Medulla oblongata (tissue), 1 donor: ENCODE measurements around the gene WDR7.
"Not testable (repeated sequence)": the region's sequence is repeated elsewhere in the genome, so short reads cannot be mapped to it uniquely, and the experiment has no call there.

Source experiments
- DNase-seq: peaks from one replicate; pipeline ENCODE4 v3.0.0-alpha.2; 2015; ENCODE audit errors: extremely low spot score

WDR7 gene

DNA sequence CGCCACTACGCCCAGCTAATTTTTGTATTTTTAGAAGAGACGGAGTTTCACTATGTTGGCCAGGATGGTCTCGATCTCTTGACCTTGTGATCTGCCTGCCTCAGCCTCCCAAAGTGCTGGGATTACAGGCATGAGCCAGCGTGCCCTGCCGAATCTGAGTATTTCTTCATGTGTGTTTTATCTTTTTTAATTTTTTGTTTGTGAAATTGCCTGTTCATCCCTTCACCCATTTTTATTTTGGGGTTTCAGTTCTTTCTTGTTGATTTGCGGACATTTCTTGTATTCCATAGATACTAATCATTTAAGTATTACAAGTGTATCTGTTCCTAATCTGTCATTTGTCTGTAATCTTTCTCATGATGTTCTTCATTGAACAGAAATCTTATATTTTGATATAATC, 3.1 kb downstream of the WDR7 start:
- not testable (repeated sequence) for DNase-seq

DNA sequence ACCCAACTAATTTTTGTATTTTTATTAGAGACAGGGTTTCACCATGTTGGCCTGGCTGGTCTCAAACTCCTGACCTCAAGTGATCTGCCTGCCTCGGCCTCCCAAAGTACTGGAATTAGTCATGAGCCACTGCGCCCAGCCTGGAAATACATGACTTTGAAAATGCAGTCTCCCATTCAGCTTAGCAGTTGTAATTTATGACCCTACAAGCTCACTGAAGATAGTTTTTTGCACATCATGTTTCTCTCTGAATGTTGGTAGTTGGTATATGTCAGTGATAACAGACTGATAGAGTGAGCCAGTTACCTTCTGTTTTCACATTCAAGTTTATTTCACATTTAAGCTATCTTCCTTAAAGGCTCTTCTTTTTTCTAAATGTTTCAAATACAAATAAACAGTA, 7.1 kb downstream of the WDR7 start:
- DNase-seq, result no peak

DNA sequence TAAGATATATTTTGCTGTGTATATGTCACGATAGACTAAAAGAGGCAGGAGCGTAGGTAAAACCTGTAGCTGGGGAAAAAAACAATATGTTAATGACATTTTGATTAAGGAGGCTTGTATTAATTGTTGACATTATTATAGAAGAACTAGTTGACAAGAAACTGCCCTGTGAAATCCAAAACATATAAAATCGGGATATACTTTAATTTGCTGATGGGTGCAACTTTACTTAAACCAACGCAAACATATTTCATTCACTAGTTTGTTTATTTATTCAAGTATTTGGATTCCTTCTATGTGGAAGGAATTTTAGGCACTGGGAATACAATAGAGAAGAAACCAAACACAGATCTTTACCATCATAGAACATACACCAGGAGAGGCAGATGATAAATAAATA, 8.0 kb downstream of the WDR7 start:
- DNase-seq, result no peak

DNA sequence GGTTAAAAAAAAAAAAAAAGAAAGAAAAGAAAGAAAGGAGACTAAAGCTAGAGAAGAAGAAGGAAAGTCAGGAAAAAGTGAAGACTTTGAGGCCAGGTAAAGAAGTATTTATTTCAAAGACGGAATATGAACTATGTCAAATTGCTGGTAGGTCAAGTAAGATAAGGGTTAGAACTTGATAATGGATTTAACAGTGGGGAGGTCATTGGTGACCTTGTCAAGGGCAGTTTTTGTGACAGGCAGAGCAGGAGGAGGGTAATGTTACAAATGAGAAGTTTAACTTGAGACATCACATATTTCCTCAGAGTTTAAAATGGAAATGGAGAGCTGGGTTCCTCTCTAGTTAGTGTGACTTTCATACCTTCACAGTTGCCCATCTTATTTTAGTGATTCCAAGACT, 9.5 kb downstream of the WDR7 start:
- DNase-seq, result no peak

DNA sequence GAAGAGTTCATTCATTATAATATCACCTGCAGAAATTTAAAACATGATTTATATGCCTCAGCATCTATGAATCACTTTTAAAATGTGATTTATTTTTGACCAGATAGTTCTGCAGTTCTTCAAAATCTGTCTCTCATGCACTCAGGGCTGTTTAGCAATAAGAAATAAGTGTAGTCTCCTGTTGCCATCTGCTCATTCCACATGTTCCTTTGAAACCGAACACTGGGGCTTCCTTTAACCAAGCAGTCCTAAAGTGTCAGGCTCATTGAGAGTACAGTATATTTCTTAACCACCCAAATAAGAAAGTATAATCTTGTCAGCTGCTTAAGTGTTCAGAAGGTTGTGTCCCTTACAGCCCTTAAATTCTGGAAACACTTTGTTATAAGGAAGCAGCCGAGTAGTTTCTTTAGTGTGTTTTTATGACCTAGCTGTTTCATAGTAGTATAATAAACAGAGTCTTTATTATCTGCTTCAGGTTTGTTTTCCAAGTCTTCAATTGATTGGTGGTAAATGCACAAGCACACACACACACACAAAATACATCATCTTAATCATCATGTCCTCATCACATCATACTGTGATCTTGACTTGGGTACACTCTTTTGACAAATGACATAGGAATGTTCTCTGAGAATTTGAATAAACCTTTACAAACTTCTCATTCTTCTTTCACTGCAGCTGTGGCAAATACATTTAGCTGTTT, 10.4 kb downstream of the WDR7 start:
- DNase-seq, result no peak

DNA sequence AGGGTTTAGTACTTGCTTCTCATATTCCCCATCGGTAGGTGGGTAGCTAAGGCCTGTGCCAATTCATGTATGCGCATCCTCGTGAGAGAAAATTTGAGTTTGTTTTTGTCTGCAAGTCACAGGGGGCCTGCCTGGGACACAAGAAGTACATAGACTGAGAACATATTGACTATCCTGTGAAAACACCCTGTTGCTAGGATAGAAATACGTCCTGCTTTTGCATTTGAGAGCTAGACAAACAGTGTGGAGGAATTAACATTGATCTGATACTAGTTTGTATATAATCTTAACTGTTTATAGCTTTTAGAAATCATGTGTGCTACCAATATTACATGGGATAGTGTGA, 10.9 kb downstream of the WDR7 start:
- DNase-seq, result no peak

DNA sequence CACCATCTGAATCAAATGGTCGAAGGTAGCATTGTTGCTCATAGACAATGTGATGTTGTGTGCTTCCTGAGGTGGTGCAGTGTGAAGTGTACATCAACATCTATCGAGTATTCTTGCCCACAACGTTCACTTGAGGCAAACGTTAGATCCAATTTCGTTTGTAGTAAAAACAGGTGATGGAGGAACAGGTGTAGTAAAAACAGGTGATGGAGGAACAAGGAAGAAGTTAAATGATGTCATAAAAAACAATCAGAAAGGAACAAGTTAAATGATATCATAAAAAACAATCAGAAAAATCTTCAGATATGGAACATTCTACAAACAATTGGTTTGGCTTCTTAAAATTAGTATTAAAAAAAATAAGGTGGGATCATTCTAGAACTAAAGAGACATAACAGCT, 11.3 kb downstream of the WDR7 start:
- no peak for DNase-seq

DNA sequence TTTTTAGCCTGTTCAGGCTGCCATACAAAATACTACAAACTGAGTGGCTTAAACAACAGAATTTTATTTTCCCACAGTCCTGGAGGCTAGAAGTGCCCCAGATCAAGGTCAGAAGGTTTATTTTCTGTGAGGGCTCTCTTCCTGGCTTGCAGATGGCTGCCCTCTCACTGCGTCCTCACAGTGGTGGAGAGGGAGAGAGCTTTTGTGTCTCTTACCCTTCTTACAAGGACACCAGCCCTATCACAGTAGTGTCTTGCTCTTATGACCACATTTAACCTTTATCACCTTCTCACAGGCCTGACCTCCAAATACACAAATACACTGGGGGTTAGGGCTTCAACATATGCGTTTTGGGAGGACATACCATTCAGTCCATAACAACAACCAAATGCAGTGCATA, 11.7 kb downstream of the WDR7 start:
- DNase-seq, result no peak

DNA sequence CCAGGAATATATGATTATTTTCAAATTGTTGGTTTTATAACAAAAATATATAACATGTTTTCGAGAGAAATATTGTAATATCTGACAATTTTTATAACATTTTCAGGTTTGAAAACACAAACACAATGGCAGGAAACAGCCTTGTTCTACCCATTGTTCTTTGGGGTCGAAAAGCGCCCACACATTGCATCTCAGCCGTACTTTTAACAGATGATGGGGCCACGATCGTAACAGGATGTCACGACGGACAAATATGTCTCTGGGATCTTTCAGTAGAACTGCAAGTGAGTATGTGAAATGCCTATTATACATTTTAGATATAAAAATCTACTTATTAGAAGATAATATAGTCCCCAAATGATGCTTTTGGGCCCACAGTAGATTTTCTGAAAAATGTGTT, 21.2 kb downstream of the WDR7 start:
- no peak for DNase-seq

DNA sequence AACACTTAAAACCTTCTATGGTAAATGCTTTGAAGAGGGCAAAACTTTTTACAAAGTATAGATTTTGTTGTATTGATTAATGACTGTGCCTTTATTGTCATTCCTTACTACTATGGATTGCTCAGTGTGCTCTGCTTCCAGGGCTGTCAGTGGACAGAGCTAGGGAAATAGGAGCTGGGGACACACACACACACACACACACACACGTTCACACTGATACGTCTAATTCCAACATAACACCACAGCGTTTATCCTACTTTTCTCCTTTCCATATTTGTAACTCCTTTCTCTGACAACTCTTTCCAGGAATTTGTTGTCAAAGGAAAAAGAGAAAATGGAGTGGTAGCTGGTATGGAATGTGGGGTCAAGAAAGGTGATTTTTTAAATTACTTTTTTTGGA, 21.8 kb downstream of the WDR7 start:
- DNase-seq, result no peak

DNA sequence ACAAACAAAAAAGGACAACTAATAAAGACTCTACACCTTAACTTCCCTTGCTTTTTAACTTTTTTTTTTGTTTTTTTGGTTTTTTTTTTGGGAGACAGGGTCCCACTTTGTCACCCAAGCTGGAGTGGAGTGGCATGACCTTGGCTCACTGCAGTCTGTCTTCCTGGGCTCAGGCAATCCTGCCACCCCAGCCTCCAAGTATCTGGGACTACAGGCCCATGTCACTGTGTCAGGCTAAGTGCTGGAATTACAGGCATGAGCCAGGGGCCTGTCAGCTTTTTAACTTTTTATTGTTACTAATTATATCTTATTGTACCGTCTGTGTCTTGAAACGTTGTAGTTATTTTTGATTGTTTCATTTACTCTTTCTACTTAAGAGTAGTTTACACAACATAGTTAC, 25.5 kb downstream of the WDR7 start:
- DNase-seq, result no peak

DNA sequence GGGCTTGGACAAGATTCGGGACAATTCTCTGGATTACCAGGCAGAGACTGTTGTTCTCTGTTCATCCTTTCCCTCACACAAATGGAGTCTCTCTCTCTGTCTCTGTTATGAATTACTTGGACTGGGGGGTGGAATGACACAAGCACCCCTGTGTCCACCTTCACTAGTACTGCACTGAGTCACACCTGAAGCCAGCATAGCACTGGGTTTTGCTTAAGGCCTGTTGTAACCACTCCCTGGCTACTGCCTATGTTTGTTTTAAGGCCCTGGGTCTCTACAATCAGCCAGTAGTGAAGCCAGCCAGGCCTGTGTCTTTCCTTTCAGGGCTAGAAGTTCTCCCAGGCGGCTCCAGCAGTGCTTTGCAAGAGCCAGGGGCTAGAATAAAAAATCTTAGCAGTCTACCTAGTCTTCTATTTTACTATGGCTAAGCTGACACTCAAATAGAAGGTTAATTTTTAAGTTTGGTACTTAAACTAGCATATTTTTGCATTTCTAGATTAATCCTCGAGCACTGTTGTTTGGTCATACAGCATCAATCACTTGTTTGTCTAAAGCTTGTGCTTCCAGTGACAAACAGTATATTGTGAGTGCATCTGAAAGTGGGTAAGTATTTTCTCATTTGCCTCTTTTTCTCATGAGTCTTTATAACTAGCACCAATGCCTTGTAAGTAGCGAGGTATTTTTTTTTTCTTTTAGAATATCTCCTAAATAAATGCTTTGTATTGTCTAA, 27.8 kb downstream of the WDR7 start:
- DNase-seq, result peak; percentile 63

DNA sequence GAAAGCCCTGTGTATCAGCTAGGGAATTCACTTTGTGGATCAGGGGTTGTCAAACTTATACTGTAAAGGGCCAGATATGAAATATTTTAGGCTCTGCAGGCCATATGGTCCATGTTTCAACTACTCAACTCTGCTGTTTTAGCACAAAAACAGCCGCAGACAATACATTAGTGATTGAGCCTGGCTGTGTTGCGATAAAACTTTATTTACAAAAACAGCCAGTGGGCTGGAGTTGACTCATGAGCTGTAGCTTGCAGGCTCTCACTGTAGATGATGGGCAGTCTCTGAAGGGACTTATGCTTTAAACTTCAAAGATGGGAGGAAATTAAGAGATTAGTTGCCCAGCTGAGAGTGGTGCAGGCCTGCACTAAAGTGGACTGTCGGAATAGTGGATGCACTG, 33.1 kb downstream of the WDR7 start:
- DNase-seq, result no peak

DNA sequence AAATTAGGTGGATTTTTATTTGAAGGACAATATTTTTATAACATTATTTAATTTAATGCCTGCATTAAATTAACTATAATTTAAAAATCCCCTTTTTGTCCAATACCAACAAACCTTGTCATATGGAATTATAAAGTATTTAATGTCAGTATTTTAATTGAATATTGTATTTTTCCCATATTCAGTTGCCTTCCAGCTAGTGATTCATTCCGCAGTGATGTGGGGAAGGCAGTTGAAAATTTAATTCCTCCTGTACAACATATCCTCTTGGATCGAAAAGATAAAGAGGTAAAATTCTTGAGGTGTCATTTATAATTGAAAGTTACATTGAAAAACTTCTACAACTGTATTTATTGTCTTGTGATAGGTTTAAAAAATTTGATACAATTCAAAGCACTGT, 40.4 kb downstream of the WDR7 start:
- no peak for DNase-seq

DNA sequence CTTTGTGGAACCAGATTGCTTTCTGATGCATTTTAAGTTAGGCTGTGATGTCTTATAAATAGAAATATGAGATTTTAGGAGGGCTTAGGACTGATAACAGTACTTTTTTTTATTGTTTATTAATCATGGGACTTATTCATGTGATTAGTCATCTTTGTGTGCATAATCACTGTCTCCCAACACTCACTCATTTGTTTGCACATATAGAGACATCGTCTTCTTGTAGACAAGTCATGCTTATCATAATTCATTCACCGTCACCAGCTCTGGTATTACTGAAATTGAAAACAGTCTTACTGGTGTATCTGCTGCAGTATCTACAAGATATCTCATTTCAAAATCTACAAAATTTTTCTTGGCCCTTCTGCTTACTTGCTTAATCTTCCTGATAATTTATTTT, 45.8 kb downstream of the WDR7 start:
- DNase-seq, result no peak

DNA sequence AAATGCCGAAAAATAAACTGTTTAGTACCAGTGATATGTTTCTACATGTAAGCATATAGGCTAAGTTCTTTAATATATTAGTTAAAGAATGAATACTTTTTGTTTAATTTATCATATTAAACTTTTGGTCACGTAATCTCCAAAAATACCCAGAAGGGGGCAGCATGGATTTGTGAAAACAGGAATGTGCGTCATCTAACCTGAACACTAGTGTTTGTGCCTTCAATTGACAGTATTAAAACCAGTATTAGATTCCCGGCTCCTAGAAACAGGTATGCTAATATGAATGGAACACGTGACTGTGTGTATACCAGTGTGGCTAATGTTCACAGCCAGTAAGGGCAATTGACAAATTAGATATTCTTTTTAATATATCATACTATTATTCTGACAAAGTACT, 51.8 kb downstream of the WDR7 start:
- DNase-seq, result peak; percentile 63

DNA sequence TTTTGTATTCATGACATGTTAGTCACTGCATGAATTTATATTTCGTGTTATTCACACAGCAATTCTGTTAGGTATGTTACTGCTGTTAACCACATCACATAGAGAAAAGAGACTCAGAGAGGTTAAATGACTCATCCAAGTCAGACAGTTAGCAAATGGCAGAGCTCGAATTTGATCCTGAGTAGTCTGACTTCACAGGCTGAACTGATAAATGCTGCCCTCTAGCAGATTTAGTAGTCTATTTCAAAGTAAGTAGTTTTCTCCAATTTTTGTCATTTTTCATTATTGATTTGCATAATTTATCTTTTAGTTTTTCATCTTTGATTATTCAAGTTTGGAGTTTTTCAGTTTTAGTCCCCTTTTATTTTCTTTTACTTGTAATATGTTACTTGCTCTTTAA, 58.3 kb downstream of the WDR7 start:
- DNase-seq, result peak; percentile 12

DNA sequence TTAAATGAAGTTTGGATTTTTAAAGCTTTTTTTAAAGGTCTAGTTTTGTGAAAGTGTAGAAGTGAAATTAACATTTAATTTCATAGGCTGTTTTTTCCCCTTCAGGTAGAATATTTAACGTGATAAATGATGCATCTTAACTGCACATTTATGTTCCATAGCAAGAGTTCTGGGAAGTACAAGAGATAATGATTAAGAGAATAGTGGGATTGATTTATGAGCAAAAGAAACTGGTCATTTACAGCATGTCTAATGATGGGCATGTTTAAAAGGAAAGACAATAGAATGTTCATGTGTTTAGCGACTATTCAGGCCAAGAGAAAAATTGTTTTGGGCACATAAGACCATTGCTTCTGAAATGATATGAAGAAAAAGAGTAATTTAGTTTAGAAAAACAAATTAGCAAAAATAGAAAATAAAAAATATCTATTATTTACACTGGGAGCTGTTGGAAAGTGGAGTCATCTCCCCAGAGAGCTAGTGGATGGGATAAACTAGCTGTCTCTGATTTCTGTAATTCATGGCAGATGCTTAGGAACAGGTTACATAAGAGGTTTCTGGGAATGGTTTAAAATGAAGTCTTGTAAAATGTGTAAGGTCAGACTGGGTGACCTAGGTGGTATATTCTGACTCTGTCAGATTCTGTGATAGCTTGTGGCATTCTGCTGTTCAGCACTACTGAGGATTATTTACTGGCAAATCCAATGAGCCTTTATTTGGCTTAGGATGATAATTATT, 60.7 kb downstream of the WDR7 start:
- no peak for DNase-seq

DNA sequence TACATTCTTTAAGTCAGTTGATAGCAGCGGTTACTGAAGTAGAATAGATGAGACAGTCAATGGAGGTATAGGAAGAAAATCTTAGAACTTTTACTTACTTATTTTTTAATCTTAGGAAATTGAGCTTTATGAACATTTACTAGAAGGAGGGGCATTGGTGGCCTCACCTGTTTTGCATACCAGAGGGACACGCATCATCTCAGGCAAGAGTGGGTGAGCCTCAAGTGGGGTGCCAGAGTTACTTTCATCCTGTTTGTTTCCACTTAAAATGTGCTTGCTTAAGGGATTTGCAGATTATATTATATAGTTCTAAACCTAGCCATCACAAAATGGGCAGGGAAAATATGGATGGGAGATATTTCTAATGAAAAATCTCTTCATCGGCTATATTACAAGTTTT, 61.6 kb downstream of the WDR7 start:
- no peak for DNase-seq

DNA sequence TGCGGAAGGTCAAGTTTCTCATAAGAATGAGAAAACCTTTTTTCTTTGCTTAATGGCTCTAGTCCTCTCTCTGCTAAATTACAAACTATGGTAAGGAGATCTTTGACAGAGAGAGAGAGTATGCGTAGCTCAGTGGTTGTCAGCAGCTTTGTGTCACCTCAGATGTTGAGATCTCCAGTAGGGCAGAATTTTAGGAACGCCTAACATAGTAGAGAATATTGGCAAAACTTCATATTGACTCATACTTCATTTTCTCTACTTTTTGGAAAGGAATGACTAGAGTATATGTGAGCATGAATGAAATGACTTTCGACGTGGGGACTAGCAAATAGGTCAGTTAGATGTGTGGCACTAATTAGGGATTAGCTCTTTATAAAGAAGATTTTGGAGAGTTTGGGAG, 64.0 kb downstream of the WDR7 start:
- no peak for DNase-seq

DNA sequence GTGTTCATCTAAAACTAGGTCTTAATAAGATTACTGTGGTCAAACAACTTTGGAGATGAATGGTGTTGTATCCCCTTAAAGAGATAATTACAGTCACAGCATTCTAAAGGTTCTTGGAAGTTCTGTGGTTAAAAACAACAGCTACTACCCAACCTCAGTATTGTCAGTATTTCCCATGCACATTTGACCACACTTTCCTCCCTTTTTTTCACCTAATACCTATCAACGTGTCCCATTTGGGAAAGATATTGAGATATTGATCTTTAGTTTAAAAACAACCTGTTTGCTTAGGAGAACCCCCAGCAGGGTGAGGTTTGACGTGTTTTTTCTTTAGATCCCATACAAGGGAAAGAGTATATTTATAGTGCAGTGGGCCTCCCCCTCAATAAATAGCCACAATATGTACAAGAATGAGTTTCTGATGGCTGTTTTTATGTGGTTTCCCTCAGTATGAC, 65.6 kb downstream of the WDR7 start:
- no peak for DNase-seq

DNA sequence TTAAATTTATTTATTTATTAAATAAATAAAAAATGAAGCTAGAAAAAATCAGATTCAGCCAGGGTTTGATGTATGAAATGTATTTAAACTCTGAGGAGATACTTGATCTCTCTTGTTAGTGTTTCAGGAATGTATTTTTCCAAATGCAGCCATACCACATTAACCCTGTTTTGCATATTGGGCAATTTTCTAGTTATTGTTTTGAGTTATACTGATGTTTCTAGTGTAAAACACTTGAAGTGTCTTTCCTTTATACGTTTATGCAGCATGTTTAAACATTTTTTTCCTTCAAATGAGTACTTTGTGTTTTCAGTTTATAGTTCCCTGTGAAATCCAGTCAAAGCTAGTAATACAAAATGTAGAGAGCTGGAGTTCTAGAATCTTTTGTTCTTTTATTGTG, 69.9 kb downstream of the WDR7 start:
- DNase-seq, result no peak

DNA sequence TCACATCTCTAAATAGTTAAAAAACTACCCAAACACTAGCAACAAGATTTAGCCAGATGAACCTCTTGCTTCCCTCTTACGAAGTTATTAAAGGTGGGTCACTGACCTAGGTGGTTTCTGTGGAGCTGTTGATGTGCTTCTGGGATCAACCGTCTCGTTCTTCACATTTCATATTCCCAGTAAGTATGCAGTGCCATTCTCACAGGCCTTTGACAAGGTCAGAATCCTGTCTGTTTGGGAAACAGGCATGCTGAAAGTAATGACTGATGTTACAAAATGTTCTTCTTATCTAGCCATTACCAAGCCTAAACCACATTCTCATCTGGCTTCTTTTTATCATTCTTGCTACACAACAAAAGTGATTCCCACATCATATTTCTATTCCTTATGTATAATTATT, 70.3 kb downstream of the WDR7 start:
- DNase-seq, result no peak
